ENCODE results near the gene OTOG. TPM values are rescaled to one million over a fixed set of nuclear protein-coding genes. Genes with fewer than 3 reads are reported as not detected.

OTOG gene
- total RNA-seq, 1 experiment from 2014 or later, result 0.35 TPM

DNA sequence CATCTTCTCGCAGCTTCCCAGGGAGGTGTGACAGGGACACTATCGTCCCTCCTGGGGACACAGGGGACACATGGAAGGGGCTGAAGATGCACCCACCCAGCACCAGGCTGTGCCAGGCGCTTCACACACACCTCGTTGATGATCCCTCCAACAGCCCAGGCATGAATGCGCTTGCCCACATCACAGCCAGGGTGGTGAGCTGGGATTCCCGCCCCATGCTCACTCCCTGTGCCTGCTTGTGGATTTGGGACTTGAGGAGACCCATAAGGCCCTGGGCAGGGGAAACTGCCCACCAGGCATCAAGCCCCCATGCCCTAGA, 57.8 kb downstream of the OTOG start:
- Histone ChIP-seq H2BK20ac (ENCODE audit: low read depth, low read length, poor library complexity, severe bottlenecking) (no peak overlapping the region), H2BK15ac (ENCODE audit: low read depth, low read length) (no peak overlapping the region), H4K5ac (ENCODE audit: insufficient read length, low read depth, low read length) (no peak overlapping the region), H4K20me1 (ENCODE audit: control insufficient read depth, insufficient read depth, insufficient read length) (peaks cover 2% of the 10 kb centered on the region), H3K4ac (ENCODE audit: low read depth, low read length) (no peak overlapping the region), H3T11ph (ENCODE audit: low read length) (no peak overlapping the region), H3K9ac (ENCODE audit: extremely low read depth, insufficient read length, low read length) (no peak overlapping the region), H3K14ac (ENCODE audit: insufficient read depth, low read length) (no peak overlapping the region; the same call in 1 of the 2 replicates), H3K23me2 (ENCODE audit: insufficient read length, low read depth, low read length, poor library complexity, severe bottlenecking) (no peaks in the 10 kb centered on the region), H2AK5ac (ENCODE audit: insufficient read length, low read length) (no peak overlapping the region), H3K9me3 (ENCODE audit: control insufficient read depth, low read depth, low read length) (no peaks in the 10 kb centered on the region), H4K91ac (ENCODE audit: insufficient read length, low read depth, low read length) (no peak overlapping the region), H2BK5ac (ENCODE audit: insufficient read length, low read length) (no peak overlapping the region), H3K27ac (ENCODE audit: insufficient read length, low read depth, low read length) (no peak overlapping the region), H3K27me3 (ENCODE audit: insufficient read depth, low read length) (no peaks in the 10 kb centered on the region), H2BK120ac (ENCODE audit: low read depth, low read length, poor library complexity, severe bottlenecking) (no peak overlapping the region), H3K23ac (ENCODE audit: insufficient read length, low read depth, low read length) (no peak overlapping the region), H2AFZ (ENCODE audit: low read length) (no peak overlapping the region), H3K56ac (ENCODE audit: insufficient read length, low read depth, low read length) (no peak overlapping the region), H4K8ac (replicated peaks; ENCODE audit: insufficient read length, low read depth, low read length) (no peak overlapping the region), H3K79me1 (ENCODE audit: insufficient read depth, low read depth, low read length, poor library complexity, severe bottlenecking) (no peaks in the 10 kb centered on the region), H3K79me2 (ENCODE audit: insufficient read depth, low read length) (no peaks in the 10 kb centered on the region), H3K4me2 (ENCODE audit: insufficient read depth, insufficient read length, low read length) (no peak overlapping the region), H3K18ac (ENCODE audit: insufficient read length, low read depth, low read length) (no peak overlapping the region), H2BK12ac (ENCODE audit: insufficient read length, low read depth, low read length) (no peak overlapping the region), H3K4me1 (ENCODE audit: insufficient read depth, low read length) (no peaks in the 10 kb centered on the region)
- Mint-ChIP-seq H3K27me3 (ENCODE audit: low read depth) (peaks cover 27% of the 10 kb centered on the region), H3K4me3 (no peak overlapping the region), H3K9me3 (no peaks in the 10 kb centered on the region), H3K4me1 (peaks cover 12 to 24% of the 10 kb centered on the region in 2 experiments), H3K27ac (no peak overlapping the region), H3K36me3 (ENCODE audit: insufficient read depth in 1 of 3, low read depth in 3 of 3) (no peaks in the 10 kb centered on the region)
- TF ChIP-seq, protein P1, sequence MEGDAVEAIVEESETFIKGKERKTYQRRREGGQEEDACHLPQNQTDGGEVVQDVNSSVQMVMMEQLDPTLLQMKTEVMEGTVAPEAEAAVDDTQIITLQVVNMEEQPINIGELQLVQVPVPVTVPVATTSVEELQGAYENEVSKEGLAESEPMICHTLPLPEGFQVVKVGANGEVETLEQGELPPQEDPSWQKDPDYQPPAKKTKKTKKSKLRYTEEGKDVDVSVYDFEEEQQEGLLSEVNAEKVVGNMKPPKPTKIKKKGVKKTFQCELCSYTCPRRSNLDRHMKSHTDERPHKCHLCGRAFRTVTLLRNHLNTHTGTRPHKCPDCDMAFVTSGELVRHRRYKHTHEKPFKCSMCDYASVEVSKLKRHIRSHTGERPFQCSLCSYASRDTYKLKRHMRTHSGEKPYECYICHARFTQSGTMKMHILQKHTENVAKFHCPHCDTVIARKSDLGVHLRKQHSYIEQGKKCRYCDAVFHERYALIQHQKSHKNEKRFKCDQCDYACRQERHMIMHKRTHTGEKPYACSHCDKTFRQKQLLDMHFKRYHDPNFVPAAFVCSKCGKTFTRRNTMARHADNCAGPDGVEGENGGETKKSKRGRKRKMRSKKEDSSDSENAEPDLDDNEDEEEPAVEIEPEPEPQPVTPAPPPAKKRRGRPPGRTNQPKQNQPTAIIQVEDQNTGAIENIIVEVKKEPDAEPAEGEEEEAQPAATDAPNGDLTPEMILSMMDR (conservative IDR thresholded peaks at IDR 0.05), result no peak
- WGBS (ENCODE audit: extremely low coverage, insufficient read length, low lambda C conversion rate), result no CpG with 5 or more reads among the region's 6 CpGs
- no peak for DNase-seq
